Nephron (organoid): ENCODE data around the gene TSC22D3.

Experiments used
- H3K27ac Mint-ChIP-seq, 3 experiments: 2 replicates each; pipeline ENCODE4 v1.8.0; 2020; ENCODE audit warnings: mixed read lengths in 3 of 3, mild to moderate bottlenecking in 2 of 3, moderate library complexity in 1 of 3
- H3K27me3 Mint-ChIP-seq: 2 replicates; pipeline ENCODE4 v1.8.0; 2021; ENCODE audit warnings: low read depth, mild to moderate bottlenecking, moderate library complexity, mixed read lengths
- H3K36me3 Mint-ChIP-seq: 2 replicates; pipeline ENCODE4 v1.8.0; 2020; ENCODE audit warnings: low read depth, mixed read lengths
- H3K4me1 Mint-ChIP-seq: 2 replicates; pipeline ENCODE4 v1.8.0; 2020; ENCODE audit warnings: mixed read lengths
- H3K4me3 Mint-ChIP-seq, 3 experiments: 2 replicates each; pipeline ENCODE4 v1.8.0; 2020; ENCODE audit warnings: mild to moderate bottlenecking in 3 of 3, mixed read lengths in 3 of 3, moderate library complexity in 2 of 3
- H3K9me3 Mint-ChIP-seq: 2 replicates; pipeline ENCODE4 v1.8.0; 2020; ENCODE audit warnings: mixed read lengths
- CTCF ChIP-seq, 3 experiments: fragments of 200-600 bp; sonication (generic); IDR thresholded peaks; one replicate each; pipeline ENCODE4 v1.5.0; 2021; ENCODE audit warnings: antibody characterized with exemption in 3 of 3; ENCODE audit not compliant: unreplicated experiment in 3 of 3

Gene TSC22D3

GRCh38 chrX:107684956-107685385, 90.6 kb downstream of the TSC22D3 start:
- Mint-ChIP-seq H3K9me3 (peaks cover 7% of the 10 kb centered on the region), H3K4me1 (peaks cover 50% of the 10 kb centered on the region), H3K36me3 (peaks cover 4% of the 10 kb centered on the region), H3K27me3 (no peaks in the 10 kb centered on the region), H3K4me3 (no peak overlapping the region), H3K27ac (peak overlapping the region in 2 of 3 experiments; percentile 58 to 61)
- no peak for TF ChIP-seq CTCF (IDR thresholded peaks at IDR 0.05; ENCODE audit: unreplicated experiment in 3 of 3)

- Mint-ChIP-seq H3K9me3 (peaks cover 7% of the 10 kb centered on the region), H3K36me3 (peaks cover 4% of the 10 kb centered on the region), H3K27me3 (no peaks in the 10 kb centered on the region), H3K27ac (peak overlapping the region; percentile 58 to 86 (median 61)), H3K4me3 (no peak overlapping the region), H3K4me1 (peaks cover 43% of the 10 kb centered on the region)
- no peak for TF ChIP-seq CTCF (IDR thresholded peaks at IDR 0.05; ENCODE audit: unreplicated experiment in 3 of 3)
Measured at GRCh38 chrX:107683931-107684330, 91.7 kb downstream of the TSC22D3 start.

- Mint-ChIP-seq H3K36me3 (peaks cover 4% of the 10 kb centered on the region), H3K9me3 (peaks cover 7% of the 10 kb centered on the region), H3K27me3 (no peaks in the 10 kb centered on the region), H3K27ac (peak overlapping the region; percentile 58 to 86 (median 61)), H3K4me1 (peaks cover 38% of the 10 kb centered on the region), H3K4me3 (no peak overlapping the region)
- TF ChIP-seq CTCF (IDR thresholded peaks at IDR 0.05; ENCODE audit: unreplicated experiment in 3 of 3), result no peak
Measured at GRCh38 chrX:107683124-107683895, 92.3 kb downstream of the TSC22D3 start.

- Mint-ChIP-seq H3K4me3 (no peak overlapping the region), H3K36me3 (peaks cover 4% of the 10 kb centered on the region), H3K9me3 (peaks cover 7% of the 10 kb centered on the region), H3K27me3 (no peaks in the 10 kb centered on the region), H3K4me1 (peaks cover 42% of the 10 kb centered on the region), H3K27ac (no peak overlapping the region)
- no peak for TF ChIP-seq CTCF (IDR thresholded peaks at IDR 0.05; ENCODE audit: unreplicated experiment in 3 of 3)
Measured at GRCh38 chrX:107682256-107682655, 93.3 kb downstream of the TSC22D3 start.

GRCh38 chrX:107678957-107679740, 96.4 kb downstream of the TSC22D3 start:
- Mint-ChIP-seq H3K36me3 (peaks cover 4% of the 10 kb centered on the region), H3K27ac (no peak overlapping the region), H3K4me3 (no peak overlapping the region), H3K4me1 (peaks cover 52% of the 10 kb centered on the region), H3K9me3 (peaks cover 7% of the 10 kb centered on the region), H3K27me3 (no peaks in the 10 kb centered on the region)
- no peak for TF ChIP-seq CTCF (IDR thresholded peaks at IDR 0.05; ENCODE audit: unreplicated experiment in 3 of 3)
